Stomach (tissue), 4 donors: ENCODE data around the gene RIF1.

Experiments
- EP300 ChIP-seq: sonication (generic); formaldehyde crosslinking; IDR thresholded peaks from one replicate; pipeline ENCODE4 v1.6.1; 2017; ENCODE audit warnings: antibody characterized with exemption
- POLR2AphosphoS5 ChIP-seq, 3 donors: sonication (generic); formaldehyde crosslinking; IDR thresholded peaks; one replicate each; pipeline ENCODE4 v1.6.1; 2016; ENCODE audit warnings: antibody characterized with exemption in 3 of 3
- TF ChIP-seq, protein P1 (sequence below), 7 experiments: fragments of 450-650 bp in 4 of 7; fragments of 200-600 bp in 3 of 7; sonication (generic) in 3 of 7; IDR thresholded peaks; one replicate each; pipeline ENCODE4 v1.5.1; 2016 to 2019; ENCODE audit warnings: antibody characterized with exemption in 7 of 7, control low read depth in 2 of 7, mild to moderate bottlenecking in 1 of 7

DNA sequence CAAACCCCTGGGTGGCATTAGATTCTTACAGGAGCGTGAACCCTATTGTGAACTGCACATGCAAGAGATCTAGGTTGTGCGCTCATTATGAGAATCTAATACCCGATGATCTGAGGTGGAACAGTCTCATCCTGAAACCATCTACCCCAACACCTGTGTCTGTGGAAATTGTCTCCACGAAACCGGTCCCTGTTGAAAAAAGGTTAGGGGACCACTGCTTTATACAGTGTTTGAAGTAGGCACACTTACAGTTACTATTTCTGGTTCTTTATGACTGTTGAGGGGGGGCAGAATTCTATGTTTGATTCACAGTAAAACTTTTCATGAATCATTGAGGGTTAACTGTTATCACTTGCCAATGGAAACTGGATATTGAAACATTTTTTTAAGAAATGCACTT is 72.0 kb downstream of the RIF1 start:
- TF ChIP-seq, protein P1, sequence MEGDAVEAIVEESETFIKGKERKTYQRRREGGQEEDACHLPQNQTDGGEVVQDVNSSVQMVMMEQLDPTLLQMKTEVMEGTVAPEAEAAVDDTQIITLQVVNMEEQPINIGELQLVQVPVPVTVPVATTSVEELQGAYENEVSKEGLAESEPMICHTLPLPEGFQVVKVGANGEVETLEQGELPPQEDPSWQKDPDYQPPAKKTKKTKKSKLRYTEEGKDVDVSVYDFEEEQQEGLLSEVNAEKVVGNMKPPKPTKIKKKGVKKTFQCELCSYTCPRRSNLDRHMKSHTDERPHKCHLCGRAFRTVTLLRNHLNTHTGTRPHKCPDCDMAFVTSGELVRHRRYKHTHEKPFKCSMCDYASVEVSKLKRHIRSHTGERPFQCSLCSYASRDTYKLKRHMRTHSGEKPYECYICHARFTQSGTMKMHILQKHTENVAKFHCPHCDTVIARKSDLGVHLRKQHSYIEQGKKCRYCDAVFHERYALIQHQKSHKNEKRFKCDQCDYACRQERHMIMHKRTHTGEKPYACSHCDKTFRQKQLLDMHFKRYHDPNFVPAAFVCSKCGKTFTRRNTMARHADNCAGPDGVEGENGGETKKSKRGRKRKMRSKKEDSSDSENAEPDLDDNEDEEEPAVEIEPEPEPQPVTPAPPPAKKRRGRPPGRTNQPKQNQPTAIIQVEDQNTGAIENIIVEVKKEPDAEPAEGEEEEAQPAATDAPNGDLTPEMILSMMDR (IDR thresholded peaks at IDR 0.05), result no peak
- TF ChIP-seq EP300 (no peak), POLR2AphosphoS5 (IDR thresholded peaks at IDR 0.05) (no peak)
